Measurements from ENCODE around the gene SLC51A.

DNA sequence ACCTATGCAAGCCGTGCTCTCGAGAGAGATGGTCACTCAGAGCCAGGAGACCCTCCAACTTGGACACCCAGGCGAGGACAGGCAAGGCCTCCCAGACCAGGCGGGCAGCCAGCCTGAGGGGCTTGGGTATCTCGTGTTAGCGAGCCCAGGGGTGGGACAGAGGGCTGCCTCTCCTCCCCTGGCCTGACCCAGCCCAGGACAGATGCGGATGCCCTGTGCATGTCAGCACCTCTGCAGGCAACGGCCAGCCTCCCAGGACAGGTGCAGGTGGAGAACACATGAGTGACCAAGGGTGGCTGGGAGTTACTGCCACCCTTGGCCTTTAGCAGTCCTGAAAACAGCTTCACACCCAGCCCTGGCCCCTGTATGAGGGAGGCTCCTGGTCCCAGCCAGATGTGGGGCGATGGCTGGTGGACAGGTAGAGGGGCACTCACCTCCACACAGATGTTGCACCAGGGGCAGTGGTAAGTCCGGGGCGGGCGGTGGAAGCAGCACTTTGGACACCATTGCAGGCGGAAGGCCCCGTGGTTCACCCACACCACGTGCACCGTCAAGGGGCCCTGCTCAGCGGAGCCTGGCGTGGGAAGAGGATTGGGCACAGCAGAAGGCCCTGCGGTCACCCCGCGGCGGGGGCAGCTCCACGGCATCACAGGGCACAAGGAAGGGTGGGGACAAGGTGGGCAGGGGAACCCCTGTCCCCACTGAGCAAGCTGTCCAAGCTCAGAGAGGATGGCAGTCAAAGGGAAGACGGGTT, 7.2 kb upstream of the SLC51A start:
- TF ChIP-seq, protein P1, sequence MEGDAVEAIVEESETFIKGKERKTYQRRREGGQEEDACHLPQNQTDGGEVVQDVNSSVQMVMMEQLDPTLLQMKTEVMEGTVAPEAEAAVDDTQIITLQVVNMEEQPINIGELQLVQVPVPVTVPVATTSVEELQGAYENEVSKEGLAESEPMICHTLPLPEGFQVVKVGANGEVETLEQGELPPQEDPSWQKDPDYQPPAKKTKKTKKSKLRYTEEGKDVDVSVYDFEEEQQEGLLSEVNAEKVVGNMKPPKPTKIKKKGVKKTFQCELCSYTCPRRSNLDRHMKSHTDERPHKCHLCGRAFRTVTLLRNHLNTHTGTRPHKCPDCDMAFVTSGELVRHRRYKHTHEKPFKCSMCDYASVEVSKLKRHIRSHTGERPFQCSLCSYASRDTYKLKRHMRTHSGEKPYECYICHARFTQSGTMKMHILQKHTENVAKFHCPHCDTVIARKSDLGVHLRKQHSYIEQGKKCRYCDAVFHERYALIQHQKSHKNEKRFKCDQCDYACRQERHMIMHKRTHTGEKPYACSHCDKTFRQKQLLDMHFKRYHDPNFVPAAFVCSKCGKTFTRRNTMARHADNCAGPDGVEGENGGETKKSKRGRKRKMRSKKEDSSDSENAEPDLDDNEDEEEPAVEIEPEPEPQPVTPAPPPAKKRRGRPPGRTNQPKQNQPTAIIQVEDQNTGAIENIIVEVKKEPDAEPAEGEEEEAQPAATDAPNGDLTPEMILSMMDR (IDR thresholded peaks at IDR 0.05), result no peak
- no peak for TF ChIP-seq POLR2A (IDR thresholded peaks at IDR 0.05)

All from uterus (tissue), 2 donors.